Liver (tissue), 9 donors: ENCODE measurements around the gene RPL5. TPM values are rescaled to one million over a fixed set of nuclear protein-coding genes. Genes with fewer than 3 reads are reported as not detected.

Experiments
- DNase-seq: peaks from one replicate; pipeline ENCODE4 v3.0.0-alpha.2; 2017; ENCODE audit warnings: low spot score
- H3K27ac ChIP-seq, 2 donors: one replicate each; pipeline ENCODE4 v1.7.0; 2013; ENCODE audit warnings: inconsistent platforms in 2 of 2, low read length in 2 of 2, control low read depth in 1 of 2, low read depth in 1 of 2, mild to moderate bottlenecking in 1 of 2
- H3K27me3 ChIP-seq, 4 donors: one replicate each; pipeline versions ENCODE4 v1.6.1 to v1.7.0; 2013; ENCODE audit warnings: low read length in 3 of 4, inconsistent platforms in 1 of 4, mild to moderate bottlenecking in 1 of 4, moderate library complexity in 1 of 4; ENCODE audit not compliant: control insufficient read depth in 4 of 4, insufficient read depth in 4 of 4
- H3K36me3 ChIP-seq, 4 donors: one replicate each; pipeline versions ENCODE4 v1.6.1 to v1.7.0; 2013; ENCODE audit warnings: low read length in 3 of 4, mild to moderate bottlenecking in 3 of 4, low read depth in 1 of 4, moderate library complexity in 1 of 4; ENCODE audit not compliant: control insufficient read depth in 4 of 4, insufficient read depth in 3 of 4
- H3K4me1 ChIP-seq, 4 donors: one replicate each; pipeline versions ENCODE4 v1.6.1 to v1.7.0; 2013; ENCODE audit warnings: low read length in 3 of 4, mild to moderate bottlenecking in 3 of 4, moderate library complexity in 1 of 4; ENCODE audit not compliant: control insufficient read depth in 4 of 4, insufficient read depth in 4 of 4
- H3K4me3 ChIP-seq, 3 donors: one replicate each; pipeline versions ENCODE4 v1.6.1 to v1.7.0; 2013; ENCODE audit warnings: low read length in 3 of 3, control low read depth in 1 of 3, low read depth in 1 of 3, mild to moderate bottlenecking in 1 of 3
- H3K9ac ChIP-seq, 2 donors: one replicate each; pipeline ENCODE4 v1.7.0; 2013; ENCODE audit warnings: low read length in 2 of 2, mild to moderate bottlenecking in 2 of 2, moderate library complexity in 2 of 2, control low read depth in 1 of 2, low read depth in 1 of 2
- H3K9me3 ChIP-seq, 4 donors: one replicate each; pipeline versions ENCODE4 v1.6.1 to v1.7.0; 2013; ENCODE audit warnings: low read length in 3 of 4; ENCODE audit not compliant: control insufficient read depth in 4 of 4
- ATF3 ChIP-seq: IDR thresholded peaks from 2 replicates; pipeline ENCODE4 v1.6.1; 2016; ENCODE audit warnings: antibody characterized with exemption
- EGR1 ChIP-seq, 2 donors: IDR thresholded peaks; 2 replicates each; pipeline ENCODE4 v1.6.1; 2016 to 2018; ENCODE audit warnings: antibody characterized with exemption in 2 of 2, low read depth in 2 of 2
- FOXA1 ChIP-seq: IDR thresholded peaks from 2 replicates; pipeline ENCODE4 v1.6.1; 2016; ENCODE audit warnings: antibody characterized with exemption
- FOXA2 ChIP-seq: IDR thresholded peaks from 2 replicates; pipeline ENCODE4 v1.6.1; 2016; ENCODE audit warnings: antibody characterized with exemption
- GABPA ChIP-seq, 2 donors: IDR thresholded peaks in 1 of 2; conservative IDR thresholded peaks in 1 of 2; 2 replicates each; pipeline ENCODE4 v1.6.1; 2016; ENCODE audit warnings: antibody characterized with exemption in 2 of 2, mild to moderate bottlenecking in 1 of 2, moderate library complexity in 1 of 2
- HNF4A ChIP-seq, 2 donors: conservative IDR thresholded peaks; 2 replicates each; pipeline ENCODE4 v1.6.1; 2016; ENCODE audit warnings: antibody characterized with exemption in 2 of 2, mild to moderate bottlenecking in 2 of 2
- HNF4G ChIP-seq: IDR thresholded peaks from 2 replicates; pipeline ENCODE4 v1.6.1; 2016; ENCODE audit warnings: antibody characterized with exemption
- JUND ChIP-seq, 2 donors: IDR thresholded peaks; 2 replicates each; pipeline ENCODE4 v1.6.1; 2016; ENCODE audit warnings: antibody characterized with exemption in 2 of 2
- NR2F2 ChIP-seq: IDR thresholded peaks from 2 replicates; pipeline ENCODE4 v1.6.1; 2016; ENCODE audit warnings: antibody characterized with exemption
- RAD21 ChIP-seq, 2 donors: IDR thresholded peaks; 2 replicates each; pipeline ENCODE4 v1.6.1; 2016; ENCODE audit warnings: antibody characterized with exemption in 2 of 2, mild to moderate bottlenecking in 2 of 2
- RXRA ChIP-seq, 2 donors: IDR thresholded peaks; 2 replicates each; pipeline ENCODE4 v1.6.1; 2017 to 2018; ENCODE audit warnings: antibody characterized with exemption in 2 of 2, mild to moderate bottlenecking in 1 of 2
- SP1 ChIP-seq: IDR thresholded peaks from 2 replicates; pipeline ENCODE4 v1.6.1; 2018; ENCODE audit warnings: antibody characterized with exemption, mild to moderate bottlenecking
- TAF1 ChIP-seq: conservative IDR thresholded peaks from 2 replicates; pipeline ENCODE4 v1.6.1; 2016; ENCODE audit warnings: antibody characterized with exemption, mild to moderate bottlenecking
- YY1 ChIP-seq: IDR thresholded peaks from 2 replicates; pipeline ENCODE4 v1.6.1; 2016; ENCODE audit warnings: antibody characterized with exemption, mild to moderate bottlenecking
- ZBTB33 ChIP-seq: IDR thresholded peaks from 2 replicates; pipeline ENCODE4 v1.6.1; 2016; ENCODE audit warnings: antibody characterized with exemption
- WGBS: extraction: QIAGEN DNeasy Blood & Tissue Kit; methylation state at CpG from one replicate; pipeline ENCODE4 v1.1.7; 2013; 5-methylcytosine and 5-hydroxymethylcytosine counted together
- polyA plus RNA-seq, 2 donors: library from polyadenylated mRNA; stranded (reverse) in 1 of 2; unstranded in 1 of 2; fragments of 200-250 nt in 1 of 2; fragments of >200 nt in 1 of 2; fragmentation: Nextera tagmentation in 1 of 2; extraction: Ambion mirVana in 1 of 2; gene quantifications; one replicate each; pipeline versions ENCODE4 v1.2.1 to v1.2.3, GENCODE V29; 2013 to 2015
- total RNA-seq, 2 donors: library from RNA; depleted of rRNA; stranded (reverse); fragments of >200 nt; gene quantifications; one replicate each; pipeline ENCODE4 v1.2.3, GENCODE V29; 2014
- TF ChIP-seq, protein P1 (sequence below): fragments of 150-350 bp; IDR thresholded peaks from 2 replicates; pipeline ENCODE4 v1.5.1; 2017; ENCODE audit warnings: improper control_type of control experiment, low read depth, low read length; ENCODE audit not compliant: missing input control
- TF ChIP-seq, protein P2 (sequence below): IDR thresholded peaks from 2 replicates; pipeline ENCODE4 v1.6.1; 2016; ENCODE audit warnings: antibody characterized with exemption, mild to moderate bottlenecking
- TF ChIP-seq, protein P3 (sequence below): IDR thresholded peaks from 2 replicates; pipeline ENCODE4 v1.6.1; 2016; ENCODE audit warnings: antibody characterized with exemption
- donor health status: healthy.
- donor health status: healthy.
- donor health status: healthy.
- donor health status: healthy.
- donor health status: healthy.

RPL5 gene
- total and polyA plus RNA-seq, 4 donors = 336 to 765 (median 401) TPM

DNA sequence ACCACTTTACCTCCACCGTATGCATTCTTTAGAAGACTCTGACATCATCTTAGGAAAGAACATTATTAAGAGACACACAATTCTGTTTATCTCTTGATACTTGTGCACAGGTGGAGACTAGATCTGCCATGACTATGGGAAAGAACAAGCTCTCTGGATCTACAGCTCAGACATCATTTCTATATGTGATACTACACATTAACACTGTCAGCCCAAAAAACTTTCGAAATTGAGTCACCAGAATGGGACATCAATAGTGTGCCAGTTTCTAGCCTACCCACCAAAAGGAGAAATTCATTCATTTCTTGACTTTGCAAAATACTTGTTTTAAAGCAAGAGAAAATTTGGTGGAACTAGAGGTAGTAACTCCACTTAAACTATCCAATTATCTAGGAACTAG, 41.0 kb upstream of the RPL5 start:
- no peaks in the 10 kb centered on the region for H3K36me3 ChIP-seq
- no peaks in the 10 kb centered on the region for H3K9me3 ChIP-seq
- WGBS = 92% methylated on average over 2 of the region's 2 CpGs
- no peak for TF ChIP-seq FOXA1
- no peak for TF ChIP-seq HNF4G
- no peak for TF ChIP-seq RXRA (IDR thresholded peaks at IDR 0.05)
- TF ChIP-seq NR2F2 = no peak
- no peak for TF ChIP-seq TAF1
- TF ChIP-seq HNF4A (conservative IDR thresholded peaks at IDR 0.05) = no peak
- TF ChIP-seq ZBTB33 = no peak
- TF ChIP-seq, protein P1, sequence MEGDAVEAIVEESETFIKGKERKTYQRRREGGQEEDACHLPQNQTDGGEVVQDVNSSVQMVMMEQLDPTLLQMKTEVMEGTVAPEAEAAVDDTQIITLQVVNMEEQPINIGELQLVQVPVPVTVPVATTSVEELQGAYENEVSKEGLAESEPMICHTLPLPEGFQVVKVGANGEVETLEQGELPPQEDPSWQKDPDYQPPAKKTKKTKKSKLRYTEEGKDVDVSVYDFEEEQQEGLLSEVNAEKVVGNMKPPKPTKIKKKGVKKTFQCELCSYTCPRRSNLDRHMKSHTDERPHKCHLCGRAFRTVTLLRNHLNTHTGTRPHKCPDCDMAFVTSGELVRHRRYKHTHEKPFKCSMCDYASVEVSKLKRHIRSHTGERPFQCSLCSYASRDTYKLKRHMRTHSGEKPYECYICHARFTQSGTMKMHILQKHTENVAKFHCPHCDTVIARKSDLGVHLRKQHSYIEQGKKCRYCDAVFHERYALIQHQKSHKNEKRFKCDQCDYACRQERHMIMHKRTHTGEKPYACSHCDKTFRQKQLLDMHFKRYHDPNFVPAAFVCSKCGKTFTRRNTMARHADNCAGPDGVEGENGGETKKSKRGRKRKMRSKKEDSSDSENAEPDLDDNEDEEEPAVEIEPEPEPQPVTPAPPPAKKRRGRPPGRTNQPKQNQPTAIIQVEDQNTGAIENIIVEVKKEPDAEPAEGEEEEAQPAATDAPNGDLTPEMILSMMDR = no peak
- no peak for TF ChIP-seq YY1
- TF ChIP-seq EGR1 (IDR thresholded peaks at IDR 0.05; ENCODE audit: low read depth in 2 of 2) = no peak
- no peak for TF ChIP-seq FOXA2
- no peak for TF ChIP-seq ATF3
- no peak for TF ChIP-seq SP1
- TF ChIP-seq, protein P2, sequence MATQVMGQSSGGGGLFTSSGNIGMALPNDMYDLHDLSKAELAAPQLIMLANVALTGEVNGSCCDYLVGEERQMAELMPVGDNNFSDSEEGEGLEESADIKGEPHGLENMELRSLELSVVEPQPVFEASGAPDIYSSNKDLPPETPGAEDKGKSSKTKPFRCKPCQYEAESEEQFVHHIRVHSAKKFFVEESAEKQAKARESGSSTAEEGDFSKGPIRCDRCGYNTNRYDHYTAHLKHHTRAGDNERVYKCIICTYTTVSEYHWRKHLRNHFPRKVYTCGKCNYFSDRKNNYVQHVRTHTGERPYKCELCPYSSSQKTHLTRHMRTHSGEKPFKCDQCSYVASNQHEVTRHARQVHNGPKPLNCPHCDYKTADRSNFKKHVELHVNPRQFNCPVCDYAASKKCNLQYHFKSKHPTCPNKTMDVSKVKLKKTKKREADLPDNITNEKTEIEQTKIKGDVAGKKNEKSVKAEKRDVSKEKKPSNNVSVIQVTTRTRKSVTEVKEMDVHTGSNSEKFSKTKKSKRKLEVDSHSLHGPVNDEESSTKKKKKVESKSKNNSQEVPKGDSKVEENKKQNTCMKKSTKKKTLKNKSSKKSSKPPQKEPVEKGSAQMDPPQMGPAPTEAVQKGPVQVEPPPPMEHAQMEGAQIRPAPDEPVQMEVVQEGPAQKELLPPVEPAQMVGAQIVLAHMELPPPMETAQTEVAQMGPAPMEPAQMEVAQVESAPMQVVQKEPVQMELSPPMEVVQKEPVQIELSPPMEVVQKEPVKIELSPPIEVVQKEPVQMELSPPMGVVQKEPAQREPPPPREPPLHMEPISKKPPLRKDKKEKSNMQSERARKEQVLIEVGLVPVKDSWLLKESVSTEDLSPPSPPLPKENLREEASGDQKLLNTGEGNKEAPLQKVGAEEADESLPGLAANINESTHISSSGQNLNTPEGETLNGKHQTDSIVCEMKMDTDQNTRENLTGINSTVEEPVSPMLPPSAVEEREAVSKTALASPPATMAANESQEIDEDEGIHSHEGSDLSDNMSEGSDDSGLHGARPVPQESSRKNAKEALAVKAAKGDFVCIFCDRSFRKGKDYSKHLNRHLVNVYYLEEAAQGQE = no peak
- no peak for TF ChIP-seq GABPA (IDR thresholded peaks at IDR 0.05 in 1 of 2, conservative IDR thresholded peaks at IDR 0.05 in 1 of 2)
- no peak for TF ChIP-seq RAD21 (IDR thresholded peaks at IDR 0.05)
- H3K9ac ChIP-seq = no peak overlapping the region
- H3K4me1 ChIP-seq = no peaks in the 10 kb centered on the region
- H3K27me3 ChIP-seq = no peaks in the 10 kb centered on the region
- H3K4me3 ChIP-seq = no peak overlapping the region
- no peak for DNase-seq
- no peak overlapping the region for H3K27ac ChIP-seq

GRCh38 chr1:92791487-92792066, 40.3 kb upstream of the RPL5 start:
- no peak overlapping the region for H3K9ac ChIP-seq
- no peaks in the 10 kb centered on the region for H3K36me3 ChIP-seq
- TF ChIP-seq, protein P3, sequence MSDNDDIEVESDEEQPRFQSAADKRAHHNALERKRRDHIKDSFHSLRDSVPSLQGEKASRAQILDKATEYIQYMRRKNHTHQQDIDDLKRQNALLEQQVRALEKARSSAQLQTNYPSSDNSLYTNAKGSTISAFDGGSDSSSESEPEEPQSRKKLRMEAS = no peak
- TF ChIP-seq ATF3 (no peak), FOXA1 (no peak), GABPA (IDR thresholded peaks at IDR 0.05 in 1 of 2, conservative IDR thresholded peaks at IDR 0.05 in 1 of 2) (no peak), RXRA (IDR thresholded peaks at IDR 0.05) (no peak), TAF1 (no peak), HNF4A (conservative IDR thresholded peaks at IDR 0.05) (no peak), RAD21 (IDR thresholded peaks at IDR 0.05) (no peak), EGR1 (IDR thresholded peaks at IDR 0.05; ENCODE audit: low read depth in 2 of 2) (no peak), YY1 (no peak), JUND (IDR thresholded peaks at IDR 0.05) (no peak)
- TF ChIP-seq, protein P2 = no peak

More at GRCh38 chr1:92791487-92792066, 40.3 kb upstream of the RPL5 start:
- Histone ChIP-seq H3K27ac (no peak overlapping the region), H3K4me3 (no peak overlapping the region), H3K4me1 (no peaks in the 10 kb centered on the region), H3K9me3 (no peaks in the 10 kb centered on the region), H3K27me3 (no peaks in the 10 kb centered on the region)
- DNase-seq = no peak
- WGBS = 77% methylated on average over 7 of the region's 7 CpGs
